HG02623 (cell line): ENCODE data around the gene AP5S1.
"Not testable (repeated sequence)": the region's sequence is repeated elsewhere in the genome, so short reads cannot be mapped to it uniquely, and the experiment has no call there.

Experiments used
- ATAC-seq: cut with Tn5 transposase; IDR thresholded peaks from one replicate; pipeline ENCODE4 v1.9.1; 2021; ENCODE audit warnings: moderate library complexity; ENCODE audit not compliant: unreplicated experiment

The AP5S1 gene

DNA sequence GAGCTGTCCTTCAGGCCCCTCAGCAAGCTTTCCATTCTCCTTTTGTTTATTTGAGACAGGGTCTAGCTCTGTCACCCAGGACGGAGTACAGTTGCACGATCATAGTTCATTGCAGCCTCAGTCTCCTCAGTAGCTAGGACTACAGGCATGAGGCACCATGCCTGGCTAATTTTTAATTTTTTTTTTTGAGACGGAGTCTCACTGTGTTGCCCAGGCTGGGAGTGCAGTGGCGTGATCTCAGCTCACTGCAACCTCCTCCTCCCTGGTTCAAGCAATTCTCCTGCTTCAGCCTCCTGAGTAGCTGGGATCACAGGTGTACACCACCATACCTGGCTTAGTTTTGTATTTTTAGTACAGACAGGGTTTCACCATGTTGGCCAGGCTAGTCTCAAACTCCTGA is 31.1 kb upstream of the AP5S1 start:
- not testable (repeated sequence) for ATAC-seq

- ATAC-seq: not testable (repeated sequence)
Measured at GRCh38 chr20:3794168-3794567, 26.2 kb upstream of the AP5S1 start.

- ATAC-seq: no peak
Measured at GRCh38 chr20:3794701-3795420, 25.5 kb upstream of the AP5S1 start.

GRCh38 chr20:3795511-3796468 is 24.6 kb upstream of the AP5S1 start, which contains the start of gene CDC25B:
TSS of gene CDC25B (plus strand) at chr20:3796310. CDS start at chr20:3796532, 222 bp downstream.
- peak; percentile 74 for ATAC-seq

- ATAC-seq: no peak
Measured at GRCh38 chr20:3796477-3797225, 23.7 kb upstream of the AP5S1 start.

DNA sequence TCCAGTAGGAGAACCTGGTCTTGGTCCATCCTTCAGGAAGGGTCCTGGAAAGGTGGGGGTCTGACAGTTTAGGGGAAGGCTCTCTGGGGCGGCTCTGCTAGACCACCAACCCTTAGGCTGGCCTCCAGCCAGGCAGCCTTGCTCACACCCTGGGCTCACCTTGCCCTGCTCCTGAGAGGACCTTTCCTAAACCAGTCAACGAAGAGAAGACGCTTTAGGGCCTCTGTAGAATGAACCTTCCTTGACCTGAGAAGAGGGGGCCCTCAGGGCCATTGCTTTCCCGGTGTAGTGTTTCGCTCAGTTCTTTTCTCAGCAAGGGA is 23.2 kb upstream of the AP5S1 start:
- no peak for ATAC-seq

- no peak for ATAC-seq
Measured at GRCh38 chr20:3797592-3798372, 22.6 kb upstream of the AP5S1 start.

DNA sequence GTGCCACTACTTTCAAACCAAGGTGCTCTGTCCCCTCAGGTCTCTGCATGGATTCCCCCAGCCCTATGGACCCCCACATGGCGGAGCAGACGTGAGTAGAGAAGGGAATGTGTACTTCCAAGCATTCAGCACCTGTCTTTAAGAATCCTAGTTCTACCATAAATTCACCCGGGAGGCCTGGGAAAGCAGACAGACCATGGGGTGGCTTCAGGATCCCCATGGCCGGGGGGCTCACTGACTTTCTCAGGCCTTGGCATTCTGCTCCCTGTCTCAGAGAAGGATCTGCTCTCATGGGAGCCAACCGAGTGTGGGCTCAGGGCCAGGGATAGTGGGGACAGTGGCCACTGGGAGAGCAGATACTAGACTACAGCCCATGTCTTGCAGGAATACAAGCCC is 22.0 kb upstream of the AP5S1 start:
- ATAC-seq: no peak

- no peak for ATAC-seq
Measured at GRCh38 chr20:3798908-3799248, 21.5 kb upstream of the AP5S1 start.

GRCh38 chr20:3800256-3800877 is 20.0 kb upstream of the AP5S1 start:
- no peak for ATAC-seq

DNA sequence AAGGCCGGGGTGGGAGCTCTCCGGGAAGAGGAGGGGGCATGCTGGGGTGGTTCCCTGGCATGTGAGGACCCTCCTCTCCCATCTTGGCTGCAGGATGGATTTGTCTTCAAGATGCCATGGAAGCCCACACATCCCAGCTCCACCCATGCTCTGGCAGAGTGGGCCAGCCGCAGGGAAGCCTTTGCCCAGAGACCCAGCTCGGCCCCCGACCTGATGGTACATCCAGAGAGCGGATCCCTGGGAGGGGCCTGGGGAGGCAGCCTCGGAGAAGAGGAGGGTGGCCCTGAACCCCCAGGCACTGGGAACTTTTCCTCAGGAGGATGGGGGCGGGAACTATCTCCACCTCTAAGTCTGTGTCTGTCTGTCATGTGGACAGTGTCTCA is 19.5 kb upstream of the AP5S1 start:
- no peak for ATAC-seq

GRCh38 chr20:3801299-3801698 is 19.0 kb upstream of the AP5S1 start:
- no peak for ATAC-seq

DNA sequence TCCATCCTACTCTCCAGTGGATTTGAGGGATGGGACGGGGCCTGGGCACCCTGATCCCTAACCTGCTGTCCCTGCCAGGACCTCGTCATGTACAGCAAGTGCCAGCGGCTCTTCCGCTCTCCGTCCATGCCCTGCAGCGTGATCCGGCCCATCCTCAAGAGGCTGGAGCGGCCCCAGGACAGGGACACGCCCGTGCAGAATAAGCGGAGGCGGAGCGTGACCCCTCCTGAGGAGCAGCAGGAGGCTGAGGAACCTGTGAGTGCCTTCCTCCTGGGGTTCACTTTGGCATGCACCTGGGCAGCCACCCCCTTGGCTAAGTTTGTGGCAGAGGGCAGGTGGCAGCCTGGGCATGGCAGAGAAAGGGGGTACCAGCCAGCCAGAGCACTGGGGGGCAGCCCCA is 18.5 kb upstream of the AP5S1 start:
- ATAC-seq: no peak

GRCh38 chr20:3802524-3803239 is 17.7 kb upstream of the AP5S1 start:
- ATAC-seq: no peak

GRCh38 chr20:3803289-3803688 is 17.1 kb upstream of the AP5S1 start:
- no peak for ATAC-seq

GRCh38 chr20:3803854-3804253 is 16.5 kb upstream of the AP5S1 start:
- ATAC-seq: no peak

DNA sequence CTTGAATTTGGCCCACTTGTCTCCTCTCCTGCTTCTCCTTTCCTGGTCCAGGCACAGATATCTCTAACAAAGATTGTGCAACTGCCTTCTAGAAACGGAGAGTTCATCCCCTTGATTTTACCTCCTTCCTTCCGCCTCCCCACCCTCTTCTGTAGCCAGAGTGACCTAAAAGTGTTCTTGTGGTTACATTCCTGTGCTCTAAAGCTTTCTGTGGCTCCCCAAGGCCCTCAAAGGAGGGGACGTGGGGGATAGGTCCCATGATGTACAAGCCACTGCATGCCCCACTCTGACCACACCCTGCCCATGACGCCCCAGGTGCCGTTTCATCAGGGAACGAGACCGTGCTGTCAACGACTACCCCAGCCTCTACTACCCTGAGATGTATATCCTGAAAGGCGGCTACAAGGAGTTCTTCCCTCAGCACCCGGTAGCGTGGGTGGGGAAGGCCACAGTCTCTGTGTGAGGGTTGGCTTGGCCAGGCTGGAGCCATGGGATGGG is 16.0 kb upstream of the AP5S1 start:
- no peak for ATAC-seq

DNA sequence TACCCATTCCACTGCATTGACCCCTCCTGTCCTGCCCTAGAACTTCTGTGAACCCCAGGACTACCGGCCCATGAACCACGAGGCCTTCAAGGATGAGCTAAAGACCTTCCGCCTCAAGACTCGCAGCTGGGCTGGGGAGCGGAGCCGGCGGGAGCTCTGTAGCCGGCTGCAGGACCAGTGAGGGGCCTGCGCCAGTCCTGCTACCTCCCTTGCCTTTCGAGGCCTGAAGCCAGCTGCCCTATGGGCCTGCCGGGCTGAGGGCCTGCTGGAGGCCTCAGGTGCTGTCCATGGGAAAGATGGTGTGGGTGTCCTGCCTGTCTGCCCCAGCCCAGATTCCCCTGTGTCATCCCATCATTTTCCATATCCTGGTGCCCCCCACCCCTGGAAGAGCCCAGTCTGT is 15.6 kb upstream of the AP5S1 start:
- no peak for ATAC-seq

GRCh38 chr20:3808544-3808943 is 11.8 kb upstream of the AP5S1 start:
- no peak for ATAC-seq
